ENCODE results near the gene SYT15.

DNA sequence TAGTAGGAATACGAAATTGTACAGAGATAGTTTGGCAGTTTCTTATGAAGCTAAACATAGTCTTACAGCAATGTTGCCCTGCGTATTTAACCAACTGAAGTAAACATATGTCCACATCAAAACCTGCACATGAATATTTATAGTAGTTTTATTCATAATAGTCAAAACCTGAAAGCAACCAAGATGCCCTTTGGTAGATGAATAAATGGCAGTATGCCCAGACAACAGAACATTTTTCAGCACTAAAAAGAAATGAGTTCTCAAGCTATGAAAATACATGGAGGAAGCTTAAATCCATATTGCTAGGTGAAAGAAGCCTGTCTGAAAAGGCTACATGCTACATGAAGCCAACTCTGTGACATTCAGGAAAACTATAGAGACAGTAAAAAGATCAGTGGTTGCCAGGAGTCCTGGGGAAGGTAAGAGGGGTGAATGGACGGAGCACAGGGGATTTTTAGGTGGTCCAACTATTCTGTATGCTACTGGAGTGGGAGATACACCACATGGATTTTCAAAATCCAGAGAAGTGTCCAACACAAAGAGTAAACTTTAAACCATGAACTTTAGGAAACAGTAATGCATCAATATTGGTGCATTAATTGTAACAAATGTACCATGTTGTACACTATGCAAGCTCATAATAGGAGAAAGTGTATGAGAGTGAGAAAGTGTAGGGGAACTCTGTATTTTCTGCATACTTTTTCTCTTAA lies 40.1 kb upstream of the SYT15 start:
- TF ChIP-seq USF2 (IDR thresholded peaks at IDR 0.05; ENCODE audit: borderline replicate concordance, low read depth, low read length) = no peak
- no peak for TF ChIP-seq ATF2 (IDR thresholded peaks at IDR 0.05; ENCODE audit: low read length)
- TF ChIP-seq, protein P1, sequence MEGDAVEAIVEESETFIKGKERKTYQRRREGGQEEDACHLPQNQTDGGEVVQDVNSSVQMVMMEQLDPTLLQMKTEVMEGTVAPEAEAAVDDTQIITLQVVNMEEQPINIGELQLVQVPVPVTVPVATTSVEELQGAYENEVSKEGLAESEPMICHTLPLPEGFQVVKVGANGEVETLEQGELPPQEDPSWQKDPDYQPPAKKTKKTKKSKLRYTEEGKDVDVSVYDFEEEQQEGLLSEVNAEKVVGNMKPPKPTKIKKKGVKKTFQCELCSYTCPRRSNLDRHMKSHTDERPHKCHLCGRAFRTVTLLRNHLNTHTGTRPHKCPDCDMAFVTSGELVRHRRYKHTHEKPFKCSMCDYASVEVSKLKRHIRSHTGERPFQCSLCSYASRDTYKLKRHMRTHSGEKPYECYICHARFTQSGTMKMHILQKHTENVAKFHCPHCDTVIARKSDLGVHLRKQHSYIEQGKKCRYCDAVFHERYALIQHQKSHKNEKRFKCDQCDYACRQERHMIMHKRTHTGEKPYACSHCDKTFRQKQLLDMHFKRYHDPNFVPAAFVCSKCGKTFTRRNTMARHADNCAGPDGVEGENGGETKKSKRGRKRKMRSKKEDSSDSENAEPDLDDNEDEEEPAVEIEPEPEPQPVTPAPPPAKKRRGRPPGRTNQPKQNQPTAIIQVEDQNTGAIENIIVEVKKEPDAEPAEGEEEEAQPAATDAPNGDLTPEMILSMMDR (IDR thresholded peaks at IDR 0.05 in 2 of 3, conservative IDR thresholded peaks at IDR 0.05 in 1 of 3; ENCODE audit: control insufficient read depth in 2 of 3, extremely low read depth in 1 of 3, insufficient read depth in 1 of 3, low read depth in 3 of 3, low read length in 3 of 3) = no peak
- TF ChIP-seq CEBPB (IDR thresholded peaks at IDR 0.05; ENCODE audit: borderline replicate concordance in 1 of 2, low read depth in 2 of 2, low read length in 2 of 2) = no peak
- no peak for TF ChIP-seq SMC3 (IDR thresholded peaks at IDR 0.05; ENCODE audit: borderline replicate concordance, low read length)
- no peak for TF ChIP-seq ZSCAN29 (IDR thresholded peaks at IDR 0.05)
- no peak for TF ChIP-seq EGR1 (IDR thresholded peaks at IDR 0.05; ENCODE audit: borderline replicate concordance in 1 of 2, low read depth in 2 of 2, low read length in 2 of 2)
- TF ChIP-seq POLR2AphosphoS5 (IDR thresholded peaks at IDR 0.05; ENCODE audit: low read length) = no peak
- no peak for TF ChIP-seq EZH2 (IDR thresholded peaks at IDR 0.05; ENCODE audit: borderline replicate concordance, control insufficient read depth, low read depth, low read length)
- TF ChIP-seq JUND (IDR thresholded peaks at IDR 0.05; ENCODE audit: low read depth, low read length) = no peak
- TF ChIP-seq, protein P2, sequence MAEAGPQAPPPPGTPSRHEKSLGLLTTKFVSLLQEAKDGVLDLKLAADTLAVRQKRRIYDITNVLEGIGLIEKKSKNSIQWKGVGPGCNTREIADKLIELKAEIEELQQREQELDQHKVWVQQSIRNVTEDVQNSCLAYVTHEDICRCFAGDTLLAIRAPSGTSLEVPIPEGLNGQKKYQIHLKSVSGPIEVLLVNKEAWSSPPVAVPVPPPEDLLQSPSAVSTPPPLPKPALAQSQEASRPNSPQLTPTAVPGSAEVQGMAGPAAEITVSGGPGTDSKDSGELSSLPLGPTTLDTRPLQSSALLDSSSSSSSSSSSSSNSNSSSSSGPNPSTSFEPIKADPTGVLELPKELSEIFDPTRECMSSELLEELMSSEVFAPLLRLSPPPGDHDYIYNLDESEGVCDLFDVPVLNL (IDR thresholded peaks at IDR 0.05; ENCODE audit: low read depth, low read length) = no peak
- TF ChIP-seq ESRRA (IDR thresholded peaks at IDR 0.05; ENCODE audit: low read length) = no peak
